ENCODE results near the gene COX4I1. TPM values are rescaled to one million over a fixed set of nuclear protein-coding genes. Genes with fewer than 3 reads are reported as not detected.
A peak's percentile ranks its signal among the peaks of the same experiment; 100 is the strongest.

COX4I1 gene
- total RNA-seq, 4 donors from 2014 or later: 516 to 726 (median 632) TPM

DNA sequence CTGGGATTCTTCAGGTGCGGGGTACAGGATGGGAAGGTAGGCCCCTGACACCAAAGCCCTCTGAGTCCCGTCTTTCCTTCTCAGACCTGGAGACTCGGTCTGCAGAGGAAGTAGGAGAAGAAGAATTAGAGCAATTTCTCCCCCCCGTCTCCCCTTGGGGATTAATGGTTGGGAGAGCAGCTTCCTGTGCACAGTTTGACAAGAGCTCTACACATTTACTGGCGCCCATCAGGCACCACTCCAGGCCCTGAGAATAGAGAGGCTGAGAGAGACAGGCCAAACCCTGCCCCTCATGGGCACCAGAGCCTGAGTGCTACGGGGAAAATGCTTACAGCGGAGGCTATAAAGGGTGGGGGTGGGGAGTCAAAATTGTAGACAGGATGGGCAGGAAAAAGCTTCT is 45.1 kb upstream of the COX4I1 start:
- Histone ChIP-seq H3K4me1 (peaks cover 20 to 29% of the 10 kb centered on the region in 2 donors), H3K27ac (peak overlapping the region in 1 of 3 donors; percentile 58), H3K36me3 (no peaks in the 10 kb centered on the region), H3K27me3 (no peaks in the 10 kb centered on the region), H3K4me3 (replicated peaks in 1 of 3) (no peak overlapping the region), H3K9me3 (no peaks in the 10 kb centered on the region)
- 24 to 26% methylated on average over 6 to 7 of the region's 7 CpGs for WGBS, 2 donors
- TF ChIP-seq, protein P1, sequence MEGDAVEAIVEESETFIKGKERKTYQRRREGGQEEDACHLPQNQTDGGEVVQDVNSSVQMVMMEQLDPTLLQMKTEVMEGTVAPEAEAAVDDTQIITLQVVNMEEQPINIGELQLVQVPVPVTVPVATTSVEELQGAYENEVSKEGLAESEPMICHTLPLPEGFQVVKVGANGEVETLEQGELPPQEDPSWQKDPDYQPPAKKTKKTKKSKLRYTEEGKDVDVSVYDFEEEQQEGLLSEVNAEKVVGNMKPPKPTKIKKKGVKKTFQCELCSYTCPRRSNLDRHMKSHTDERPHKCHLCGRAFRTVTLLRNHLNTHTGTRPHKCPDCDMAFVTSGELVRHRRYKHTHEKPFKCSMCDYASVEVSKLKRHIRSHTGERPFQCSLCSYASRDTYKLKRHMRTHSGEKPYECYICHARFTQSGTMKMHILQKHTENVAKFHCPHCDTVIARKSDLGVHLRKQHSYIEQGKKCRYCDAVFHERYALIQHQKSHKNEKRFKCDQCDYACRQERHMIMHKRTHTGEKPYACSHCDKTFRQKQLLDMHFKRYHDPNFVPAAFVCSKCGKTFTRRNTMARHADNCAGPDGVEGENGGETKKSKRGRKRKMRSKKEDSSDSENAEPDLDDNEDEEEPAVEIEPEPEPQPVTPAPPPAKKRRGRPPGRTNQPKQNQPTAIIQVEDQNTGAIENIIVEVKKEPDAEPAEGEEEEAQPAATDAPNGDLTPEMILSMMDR (IDR thresholded peaks at IDR 0.05): no peak
- no peak for TF ChIP-seq POLR2A (IDR thresholded peaks at IDR 0.05)
- intact Hi-C loops (cut with DNase I): no loop called here
- DNase-seq: peak; percentile 77 to 89

DNA sequence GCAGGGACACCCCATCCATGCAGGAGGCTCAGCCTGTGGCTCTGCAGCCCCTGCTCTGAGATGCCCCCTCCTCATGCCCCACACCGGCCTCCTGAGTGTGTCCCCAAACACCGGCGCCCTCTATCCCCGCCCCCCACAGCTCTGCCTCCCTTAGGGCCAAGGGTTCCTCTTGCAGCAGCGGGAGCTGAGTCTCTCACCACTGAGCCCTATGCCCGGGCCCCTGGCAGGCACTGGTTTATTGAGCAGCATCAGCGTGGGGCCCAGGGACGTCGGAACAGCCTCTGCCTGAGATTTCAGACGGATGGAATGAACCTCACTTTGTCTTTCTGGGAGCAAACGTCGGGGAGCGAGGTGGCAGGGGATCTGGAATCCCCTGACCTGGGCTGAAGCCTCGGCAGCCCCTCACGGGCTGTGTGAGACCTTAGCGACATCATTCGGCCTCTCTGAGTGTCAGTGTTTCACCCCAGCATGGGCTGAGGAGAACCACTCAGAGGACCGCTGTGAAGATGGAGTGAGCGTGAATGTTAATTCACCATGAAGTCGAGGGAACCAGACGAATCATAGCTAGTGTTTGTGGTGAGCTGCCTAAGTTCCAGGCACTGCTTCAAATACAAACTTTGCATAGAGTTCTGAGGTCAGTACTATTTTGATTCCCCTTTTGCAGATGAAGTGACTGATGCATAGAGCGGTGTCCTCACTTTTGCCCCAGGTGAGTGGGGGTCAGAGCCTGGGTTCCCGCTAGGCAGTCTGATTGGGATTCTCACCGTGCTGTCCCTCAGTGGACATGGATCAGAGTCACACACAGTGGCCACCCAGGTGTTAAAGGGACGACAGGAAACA is 43.3 kb upstream of the COX4I1 start:
- peaks cover 9 to 15% of the 10 kb centered on the region in 2 donors for H3K4me1 ChIP-seq
- intact Hi-C loops (cut with DNase I): no loop called here
- H3K9me3 ChIP-seq: no peaks in the 10 kb centered on the region
- no peak overlapping the region for H3K4me3 ChIP-seq (replicated peaks in 1 of 3)
- no peak for DNase-seq
- no peak overlapping the region for H3K27ac ChIP-seq
- no peaks in the 10 kb centered on the region for H3K36me3 ChIP-seq
- TF ChIP-seq, protein P1 (IDR thresholded peaks at IDR 0.05): no peak
- TF ChIP-seq POLR2A (IDR thresholded peaks at IDR 0.05): no peak
- no peaks in the 10 kb centered on the region for H3K27me3 ChIP-seq
- 76 to 83% methylated on average over 23 to 25 of the region's 25 CpGs for WGBS, 2 donors

DNA sequence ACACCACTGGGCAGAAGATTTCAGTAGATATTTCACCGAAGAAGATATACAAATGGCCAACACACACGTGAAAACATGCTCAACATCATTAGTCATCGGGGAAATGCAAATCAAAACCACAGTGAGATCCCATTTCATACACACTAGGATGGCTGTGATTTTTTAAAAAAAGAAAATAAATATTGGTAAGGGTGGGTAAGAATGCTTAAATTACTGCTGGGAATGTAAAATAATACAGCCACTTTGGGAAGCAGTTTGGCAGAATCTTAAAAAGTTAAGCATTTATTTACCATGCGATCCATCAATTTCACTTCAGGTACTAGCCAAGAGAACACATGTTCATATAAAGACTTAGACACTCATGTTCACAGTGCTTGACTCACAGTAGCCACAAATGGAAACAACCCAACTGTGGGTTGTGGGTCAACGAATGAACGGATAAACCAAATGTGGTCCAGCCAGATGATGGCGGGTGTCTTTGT is 42.1 kb upstream of the COX4I1 start:
- H3K4me1 ChIP-seq: peaks cover 6 to 10% of the 10 kb centered on the region in 2 donors
- TF ChIP-seq POLR2A (IDR thresholded peaks at IDR 0.05): no peak
- TF ChIP-seq, protein P1 (IDR thresholded peaks at IDR 0.05): no peak
- H3K27me3 ChIP-seq: no peaks in the 10 kb centered on the region
- no peaks in the 10 kb centered on the region for H3K36me3 ChIP-seq
- no peak overlapping the region for H3K4me3 ChIP-seq (replicated peaks in 1 of 3)
- no peak for DNase-seq
- intact Hi-C loops (cut with DNase I): no loop called here
- H3K9me3 ChIP-seq: no peaks in the 10 kb centered on the region
- 72 to 87% methylated on average over 7 of the region's 7 CpGs for WGBS, 2 donors
- H3K27ac ChIP-seq: no peak overlapping the region

DNA sequence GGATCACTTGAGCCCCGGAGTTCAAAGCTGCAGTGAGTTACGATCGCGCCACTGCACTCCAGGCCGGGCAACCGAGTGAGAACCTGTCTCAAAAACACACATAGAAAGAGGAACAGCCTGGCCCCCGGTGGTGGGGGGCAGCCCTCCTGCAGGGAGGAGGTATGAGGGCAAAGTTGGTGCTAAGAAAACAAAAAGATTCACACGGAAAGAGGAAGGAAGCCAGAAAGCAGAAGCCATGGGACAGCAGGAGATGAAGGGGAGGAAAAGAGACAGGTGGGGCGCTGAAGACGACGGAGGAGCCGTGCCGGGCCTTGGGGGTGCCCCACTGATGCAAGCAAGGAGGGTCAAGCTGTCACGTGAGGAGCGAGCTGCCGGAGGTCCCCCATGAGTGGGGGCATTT is 40.4 kb upstream of the COX4I1 start:
- intact Hi-C loops (cut with DNase I): no loop called here
- 63 to 64% methylated on average over 16 of the region's 16 CpGs for WGBS, 2 donors
- Histone ChIP-seq H3K27ac (no peak overlapping the region), H3K9me3 (no peaks in the 10 kb centered on the region), H3K4me1 (peaks cover 5 to 8% of the 10 kb centered on the region in 2 donors), H3K36me3 (no peaks in the 10 kb centered on the region), H3K27me3 (no peaks in the 10 kb centered on the region), H3K4me3 (replicated peaks in 1 of 3) (no peak overlapping the region)
- TF ChIP-seq, protein P1 (IDR thresholded peaks at IDR 0.05): no peak
- no peak for TF ChIP-seq POLR2A (IDR thresholded peaks at IDR 0.05)
- DNase-seq: no peak

Data from thyroid gland (tissue), 4 donors.